Fibroblast of lung (primary cell): ENCODE measurements around the gene EZR. TPM values are rescaled to one million over a fixed set of nuclear protein-coding genes. Genes with fewer than 3 reads are reported as not detected.

Experiments used
- DNase-seq, 2 donors: peaks; one replicate each; pipeline versions ENCODE4 v3.0.0 to v3.0.0-alpha.2; 2010; ENCODE audit warnings: low read depth in 2 of 2
- H2AFZ ChIP-seq: 2 replicates; pipeline ENCODE4 v1.5.1; 2012; ENCODE audit warnings: low read length, control low read depth, inconsistent platforms
- H3K27ac ChIP-seq: 2 replicates; pipeline ENCODE4 v1.5.1; 2011; ENCODE audit warnings: low read length, control low read depth; ENCODE audit not compliant: insufficient read depth
- H3K27me3 ChIP-seq: 2 replicates; pipeline ENCODE4 v1.5.1; 2011; ENCODE audit warnings: mild to moderate bottlenecking, low read length; ENCODE audit not compliant: control insufficient read depth, insufficient read depth
- H3K36me3 ChIP-seq: 2 replicates; pipeline ENCODE4 v1.5.1; 2011; ENCODE audit warnings: low read length; ENCODE audit not compliant: control insufficient read depth, insufficient read depth
- H3K4me1 ChIP-seq: 2 replicates; pipeline ENCODE4 v1.5.1; 2011; ENCODE audit warnings: low read length; ENCODE audit not compliant: control insufficient read depth, insufficient read depth; ENCODE audit errors: extremely low read depth
- H3K4me2 ChIP-seq: 2 replicates; pipeline ENCODE4 v1.5.1; 2011; ENCODE audit warnings: low read length, control low read depth; ENCODE audit not compliant: insufficient read depth; ENCODE audit errors: extremely low read depth
- H3K4me3 ChIP-seq, 4 experiments: fragments of 200-600 bp in 1 of 4; sonication (generic) in 1 of 4; replicated peaks in 1 of 4; 2 replicates each; pipeline ENCODE4 v1.5.1; 2011 to 2016; ENCODE audit warnings: low read length in 4 of 4, low read depth in 3 of 4, mild to moderate bottlenecking in 3 of 4, control low read depth in 2 of 4, inconsistent platforms in 1 of 4, mixed read lengths in 1 of 4; ENCODE audit not compliant: insufficient read depth in 1 of 4; ENCODE audit errors: control extremely low read depth in 1 of 4
- H3K79me2 ChIP-seq: 2 replicates; pipeline ENCODE4 v1.5.1; 2012; ENCODE audit warnings: mild to moderate bottlenecking, low read length, inconsistent platforms; ENCODE audit not compliant: control insufficient read depth, insufficient read depth
- H3K9ac ChIP-seq: 2 replicates; pipeline ENCODE4 v1.5.1; 2011; ENCODE audit warnings: mild to moderate bottlenecking, low read length, control low read depth; ENCODE audit not compliant: insufficient read depth
- H3K9me3 ChIP-seq: 2 replicates; pipeline ENCODE4 v1.5.1; 2012; ENCODE audit warnings: low read depth, low read length; ENCODE audit not compliant: control insufficient read depth, insufficient read depth
- H4K20me1 ChIP-seq: 2 replicates; pipeline ENCODE4 v1.5.1; 2011; ENCODE audit warnings: low read length; ENCODE audit not compliant: control insufficient read depth, insufficient read depth; ENCODE audit errors: extremely low read depth
- EZH2 ChIP-seq: IDR thresholded peaks from 2 replicates; pipeline ENCODE4 v1.5.1; 2012; ENCODE audit warnings: low read length, control low read depth, mild to moderate bottlenecking; ENCODE audit errors: missing control alignments
- polyA plus RNA-seq, 2 donors: library from polyadenylated mRNA; depleted of rRNA in 1 of 2; stranded (reverse) in 1 of 2; unstranded in 1 of 2; fragments of >200 nt; gene quantifications; 2 replicates each; pipeline ENCODE4 v1.2.1, GENCODE V29; 2011 to 2012; ENCODE audit warnings: missing spikeins in 1 of 2
- total RNA-seq: library from RNA; depleted of rRNA; stranded (reverse); fragments of >200 nt; gene quantifications from 2 replicates; pipeline ENCODE4 v1.2.1, GENCODE V29; 2014
- TF ChIP-seq, protein P1 (sequence below), 2 donors: IDR thresholded peaks in 1 of 2; conservative IDR thresholded peaks in 1 of 2; 1 replicate in 1 of 2; 2 replicates in 1 of 2; pipeline ENCODE4 v1.5.1; 2011 to 2012; ENCODE audit warnings: low read length in 2 of 2, control low read depth in 1 of 2, inconsistent platforms in 1 of 2, low read depth in 1 of 2, mild to moderate bottlenecking in 1 of 2

EZR gene
- total and polyA plus RNA-seq, 2 donors (not counting 1 experiment from before 2014, with no cell fraction given), result 89.0 to 132 TPM

DNA sequence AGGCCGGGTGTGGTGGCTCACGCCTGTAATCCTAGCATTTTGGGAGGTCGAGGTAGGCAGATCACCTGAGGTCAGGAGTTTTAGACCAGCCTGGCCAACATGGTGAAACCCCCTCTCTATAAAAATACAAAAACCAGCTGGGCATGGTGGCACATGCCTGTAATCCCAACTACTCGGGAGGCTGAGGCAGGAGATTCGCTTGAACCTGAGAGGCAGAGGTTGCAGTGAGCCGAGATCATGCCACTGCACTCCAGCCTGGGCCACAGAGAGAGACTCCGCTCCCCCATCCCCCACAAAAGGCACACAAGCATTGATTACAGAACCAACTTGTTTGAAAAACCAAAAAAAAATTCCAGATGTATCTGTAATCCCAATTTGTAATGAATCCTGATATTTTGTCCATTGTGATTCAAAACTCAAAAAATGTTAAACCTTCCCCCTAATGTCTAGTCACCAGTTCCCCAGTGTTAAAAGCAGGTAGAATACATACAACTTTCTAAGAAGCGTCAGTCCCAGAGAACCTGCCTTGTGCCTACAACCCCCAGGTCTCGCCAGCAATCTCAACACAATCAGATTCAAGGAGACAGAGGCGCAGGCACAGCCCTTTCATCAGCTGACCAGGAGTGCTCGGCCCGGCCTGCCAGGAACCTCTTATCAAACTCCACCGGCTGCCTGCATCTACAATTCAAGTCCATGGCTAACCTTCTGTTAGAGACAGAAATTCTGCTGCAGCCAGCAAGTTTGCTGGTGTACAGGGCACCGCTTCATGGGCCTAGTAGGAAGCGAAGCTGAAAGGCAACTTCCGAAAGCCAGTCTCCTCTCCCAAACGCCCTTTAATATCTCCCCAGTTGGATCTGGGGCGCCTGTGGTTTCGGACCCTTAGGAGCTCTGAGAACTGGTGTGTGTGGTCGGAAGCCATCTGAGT lies 2.1 kb downstream of the EZR start:
- Histone ChIP-seq H3K9me3 (no peaks in the 10 kb centered on the region), H3K4me2 (peak overlapping the region; percentile 85), H3K79me2 (peaks cover 59% of the 10 kb centered on the region), H4K20me1 (no peaks in the 10 kb centered on the region), H3K9ac (peak overlapping the region; percentile 83), H3K36me3 (peaks cover 6% of the 10 kb centered on the region), H2AFZ (no peak overlapping the region), H3K27me3 (no peaks in the 10 kb centered on the region), H3K4me3 (peak overlapping the region; percentile 54 to 88 (median 68)), H3K27ac (peak overlapping the region; percentile 75), H3K4me1 (peaks cover 11% of the 10 kb centered on the region)
- peak; percentile 41 to 54 for DNase-seq
- TF ChIP-seq EZH2, result no peak
- TF ChIP-seq, protein P1, sequence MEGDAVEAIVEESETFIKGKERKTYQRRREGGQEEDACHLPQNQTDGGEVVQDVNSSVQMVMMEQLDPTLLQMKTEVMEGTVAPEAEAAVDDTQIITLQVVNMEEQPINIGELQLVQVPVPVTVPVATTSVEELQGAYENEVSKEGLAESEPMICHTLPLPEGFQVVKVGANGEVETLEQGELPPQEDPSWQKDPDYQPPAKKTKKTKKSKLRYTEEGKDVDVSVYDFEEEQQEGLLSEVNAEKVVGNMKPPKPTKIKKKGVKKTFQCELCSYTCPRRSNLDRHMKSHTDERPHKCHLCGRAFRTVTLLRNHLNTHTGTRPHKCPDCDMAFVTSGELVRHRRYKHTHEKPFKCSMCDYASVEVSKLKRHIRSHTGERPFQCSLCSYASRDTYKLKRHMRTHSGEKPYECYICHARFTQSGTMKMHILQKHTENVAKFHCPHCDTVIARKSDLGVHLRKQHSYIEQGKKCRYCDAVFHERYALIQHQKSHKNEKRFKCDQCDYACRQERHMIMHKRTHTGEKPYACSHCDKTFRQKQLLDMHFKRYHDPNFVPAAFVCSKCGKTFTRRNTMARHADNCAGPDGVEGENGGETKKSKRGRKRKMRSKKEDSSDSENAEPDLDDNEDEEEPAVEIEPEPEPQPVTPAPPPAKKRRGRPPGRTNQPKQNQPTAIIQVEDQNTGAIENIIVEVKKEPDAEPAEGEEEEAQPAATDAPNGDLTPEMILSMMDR (conservative IDR thresholded peaks at IDR 0.05 in 1 of 2, IDR thresholded peaks at IDR 0.05 in 1 of 2; ENCODE audit: low read depth in 1 of 2, low read length in 2 of 2), result no peak

DNA sequence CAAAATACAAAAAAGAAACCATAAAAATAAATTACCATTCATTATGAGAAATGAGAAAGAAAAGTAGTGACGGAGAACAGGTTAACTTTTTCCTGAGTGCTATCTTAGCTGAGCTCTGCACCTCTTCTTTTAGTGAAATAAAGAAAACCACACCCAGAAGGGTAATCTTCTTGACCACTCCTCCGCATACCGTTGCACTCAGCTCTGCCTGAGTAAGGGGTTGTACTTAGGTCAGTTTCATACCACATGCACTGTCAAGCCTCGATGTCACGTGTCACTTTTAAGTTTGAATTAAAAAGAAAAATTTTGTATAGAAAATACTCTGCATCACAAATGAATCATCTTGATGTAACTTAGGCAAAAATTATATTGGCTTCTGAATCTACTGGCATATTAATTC lies 2.8 kb downstream of the EZR start:
- Histone ChIP-seq H3K9ac (no peak overlapping the region), H2AFZ (no peak overlapping the region), H3K27me3 (no peaks in the 10 kb centered on the region), H3K36me3 (peaks cover 6% of the 10 kb centered on the region), H3K4me3 (peak overlapping the region; percentile 54 to 88 (median 68)), H3K9me3 (no peaks in the 10 kb centered on the region), H3K4me2 (peak overlapping the region; percentile 85), H3K4me1 (peaks cover 13% of the 10 kb centered on the region), H4K20me1 (no peaks in the 10 kb centered on the region), H3K79me2 (peaks cover 66% of the 10 kb centered on the region), H3K27ac (peak overlapping the region; percentile 34)
- TF ChIP-seq, protein P1 (conservative IDR thresholded peaks at IDR 0.05 in 1 of 2, IDR thresholded peaks at IDR 0.05 in 1 of 2; ENCODE audit: low read depth in 1 of 2, low read length in 2 of 2), result no peak
- TF ChIP-seq EZH2, result no peak
- DNase-seq, result peak; percentile 19 to 36

DNA sequence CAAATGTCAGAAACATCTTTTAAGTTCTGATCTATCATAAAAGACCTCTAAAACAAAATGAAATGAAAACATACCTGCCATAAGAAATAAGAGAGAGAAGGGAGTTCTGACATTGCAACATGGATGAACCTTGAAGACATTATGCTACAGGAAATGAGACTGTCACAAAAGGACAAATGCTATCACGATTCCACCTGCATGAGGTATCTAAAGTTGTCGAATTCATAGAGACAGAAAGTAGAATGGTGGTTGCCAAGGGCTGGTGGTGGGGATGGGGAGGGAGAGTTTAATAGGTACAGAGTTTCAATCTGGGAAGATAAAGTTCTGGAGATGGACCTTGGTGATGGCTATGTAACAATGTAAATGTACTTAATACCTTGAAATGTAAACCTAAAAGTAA lies 3.3 kb downstream of the EZR start:
- Histone ChIP-seq H3K4me3 (peak overlapping the region; percentile 54 to 88 (median 68)), H3K9me3 (no peaks in the 10 kb centered on the region), H4K20me1 (no peaks in the 10 kb centered on the region), H3K79me2 (peaks cover 69% of the 10 kb centered on the region), H3K4me1 (peaks cover 13% of the 10 kb centered on the region), H3K36me3 (peaks cover 6% of the 10 kb centered on the region), H3K4me2 (peak overlapping the region; percentile 85), H3K27me3 (no peaks in the 10 kb centered on the region), H3K27ac (peak overlapping the region; percentile 23), H2AFZ (no peak overlapping the region), H3K9ac (peak overlapping the region; percentile 20)
- DNase-seq, result no peak
- TF ChIP-seq, protein P1 (conservative IDR thresholded peaks at IDR 0.05 in 1 of 2, IDR thresholded peaks at IDR 0.05 in 1 of 2; ENCODE audit: low read depth in 1 of 2, low read length in 2 of 2), result no peak
- TF ChIP-seq EZH2, result no peak
